Duodenal mucosa (tissue), 2 donors: Measurements from ENCODE around the gene DNAH5.

Experiments
- H3K27ac ChIP-seq: one replicate; pipeline ENCODE4 v1.7.0; 2013; ENCODE audit warnings: low read depth, low read length
- H3K27me3 ChIP-seq, 2 donors: one replicate each; pipeline ENCODE4 v1.7.0; 2013; ENCODE audit warnings: low read length in 2 of 2, control low read depth in 1 of 2; ENCODE audit not compliant: insufficient read depth in 2 of 2, control insufficient read depth in 1 of 2
- H3K36me3 ChIP-seq, 2 donors: one replicate each; pipeline ENCODE4 v1.7.0; 2013; ENCODE audit warnings: low read length in 2 of 2, control low read depth in 1 of 2; ENCODE audit not compliant: insufficient read depth in 2 of 2, control insufficient read depth in 1 of 2
- H3K4me1 ChIP-seq, 2 donors: one replicate each; pipeline ENCODE4 v1.7.0; 2013; ENCODE audit warnings: low read length in 2 of 2, control low read depth in 1 of 2; ENCODE audit not compliant: insufficient read depth in 2 of 2, control insufficient read depth in 1 of 2
- H3K4me3 ChIP-seq, 2 donors: one replicate each; pipeline ENCODE4 v1.7.0; 2013; ENCODE audit warnings: low read length in 2 of 2, low read depth in 1 of 2
- H3K9ac ChIP-seq, 2 donors: one replicate each; pipeline ENCODE4 v1.7.0; 2013; ENCODE audit warnings: low read length in 2 of 2, low read depth in 1 of 2
- H3K9me3 ChIP-seq, 2 donors: one replicate each; pipeline ENCODE4 v1.7.0; 2013; ENCODE audit warnings: low read length in 2 of 2, control low read depth in 1 of 2; ENCODE audit not compliant: control insufficient read depth in 1 of 2

DNAH5 gene

GRCh38 chr5:13695076-13695712, 249.3 kb downstream of the DNAH5 start:
- H3K27ac ChIP-seq: no peak overlapping the region
- no peak overlapping the region for H3K9ac ChIP-seq
- no peaks in the 10 kb centered on the region for H3K9me3 ChIP-seq
- H3K27me3 ChIP-seq: no peaks in the 10 kb centered on the region
- H3K36me3 ChIP-seq: no peaks in the 10 kb centered on the region
- H3K4me3 ChIP-seq: no peak overlapping the region
- H3K4me1 ChIP-seq: no peaks in the 10 kb centered on the region

GRCh38 chr5:13692172-13692571, 252.3 kb downstream of the DNAH5 start:
- no peak overlapping the region for H3K4me3 ChIP-seq
- H3K4me1 ChIP-seq: no peaks in the 10 kb centered on the region
- peaks cover 3 to 9% of the 10 kb centered on the region in 2 donors for H3K9me3 ChIP-seq
- H3K27ac ChIP-seq: no peak overlapping the region
- no peaks in the 10 kb centered on the region for H3K27me3 ChIP-seq
- H3K36me3 ChIP-seq: no peaks in the 10 kb centered on the region
- no peak overlapping the region for H3K9ac ChIP-seq

- H3K4me1 ChIP-seq: no peaks in the 10 kb centered on the region
- H3K4me3 ChIP-seq: no peak overlapping the region
- H3K9me3 ChIP-seq: no peaks in the 10 kb centered on the region
- H3K9ac ChIP-seq: no peak overlapping the region
- H3K36me3 ChIP-seq: no peaks in the 10 kb centered on the region
- H3K27me3 ChIP-seq: no peaks in the 10 kb centered on the region
- H3K27ac ChIP-seq: no peak overlapping the region
Measured at GRCh38 chr5:13676531-13676930, 268.0 kb downstream of the DNAH5 start.

- no peaks in the 10 kb centered on the region for H3K27me3 ChIP-seq
- no peaks in the 10 kb centered on the region for H3K9me3 ChIP-seq
- H3K9ac ChIP-seq: no peak overlapping the region
- no peak overlapping the region for H3K4me3 ChIP-seq
- H3K36me3 ChIP-seq: no peaks in the 10 kb centered on the region
- no peaks in the 10 kb centered on the region for H3K4me1 ChIP-seq
- no peak overlapping the region for H3K27ac ChIP-seq
Measured at GRCh38 chr5:13674391-13674790, 270.1 kb downstream of the DNAH5 start.

- H3K36me3 ChIP-seq: no peaks in the 10 kb centered on the region
- no peaks in the 10 kb centered on the region for H3K4me1 ChIP-seq
- no peak overlapping the region for H3K9ac ChIP-seq
- H3K9me3 ChIP-seq: no peaks in the 10 kb centered on the region
- no peaks in the 10 kb centered on the region for H3K27me3 ChIP-seq
- no peak overlapping the region for H3K4me3 ChIP-seq
- no peak overlapping the region for H3K27ac ChIP-seq
Measured at GRCh38 chr5:13673511-13673910, 271.0 kb downstream of the DNAH5 start.

- H3K27me3 ChIP-seq: no peaks in the 10 kb centered on the region
- no peaks in the 10 kb centered on the region for H3K36me3 ChIP-seq
- no peak overlapping the region for H3K27ac ChIP-seq
- no peak overlapping the region for H3K4me3 ChIP-seq
- H3K9ac ChIP-seq: no peak overlapping the region
- H3K9me3 ChIP-seq: no peaks in the 10 kb centered on the region
- no peaks in the 10 kb centered on the region for H3K4me1 ChIP-seq
Measured at GRCh38 chr5:13664377-13664776, 280.1 kb downstream of the DNAH5 start.

GRCh38 chr5:13662626-13663025, 281.9 kb downstream of the DNAH5 start:
- no peak overlapping the region for H3K9ac ChIP-seq
- no peaks in the 10 kb centered on the region for H3K9me3 ChIP-seq
- H3K4me1 ChIP-seq: no peaks in the 10 kb centered on the region
- no peak overlapping the region for H3K4me3 ChIP-seq
- no peak overlapping the region for H3K27ac ChIP-seq
- H3K36me3 ChIP-seq: no peaks in the 10 kb centered on the region
- no peaks in the 10 kb centered on the region for H3K27me3 ChIP-seq

- H3K9me3 ChIP-seq: no peaks in the 10 kb centered on the region
- H3K4me3 ChIP-seq: no peak overlapping the region
- no peak overlapping the region for H3K9ac ChIP-seq
- no peaks in the 10 kb centered on the region for H3K36me3 ChIP-seq
- H3K27ac ChIP-seq: no peak overlapping the region
- H3K27me3 ChIP-seq: no peaks in the 10 kb centered on the region
- H3K4me1 ChIP-seq: no peaks in the 10 kb centered on the region
Measured at GRCh38 chr5:13661272-13661671, 283.2 kb downstream of the DNAH5 start.

GRCh38 chr5:13660072-13660471, 284.4 kb downstream of the DNAH5 start:
- Histone ChIP-seq H3K27ac (no peak overlapping the region), H3K9me3 (no peaks in the 10 kb centered on the region), H3K4me3 (no peak overlapping the region), H3K9ac (no peak overlapping the region), H3K27me3 (no peaks in the 10 kb centered on the region), H3K4me1 (no peaks in the 10 kb centered on the region), H3K36me3 (no peaks in the 10 kb centered on the region)

- H3K9me3 ChIP-seq: no peaks in the 10 kb centered on the region
- no peaks in the 10 kb centered on the region for H3K4me1 ChIP-seq
- H3K27ac ChIP-seq: no peak overlapping the region
- no peak overlapping the region for H3K9ac ChIP-seq
- no peaks in the 10 kb centered on the region for H3K36me3 ChIP-seq
- H3K4me3 ChIP-seq: no peak overlapping the region
- H3K27me3 ChIP-seq: no peaks in the 10 kb centered on the region
Measured at GRCh38 chr5:13659391-13659790, 285.1 kb downstream of the DNAH5 start.

- Histone ChIP-seq H3K4me3 (no peak overlapping the region), H3K9ac (no peak overlapping the region), H3K36me3 (no peaks in the 10 kb centered on the region), H3K4me1 (no peaks in the 10 kb centered on the region), H3K27ac (no peak overlapping the region), H3K9me3 (no peaks in the 10 kb centered on the region), H3K27me3 (no peaks in the 10 kb centered on the region)
Measured at GRCh38 chr5:13658761-13659160, 285.7 kb downstream of the DNAH5 start.
